K562 (cell line): ENCODE measurements around the gene RALGAPB. TPM values are rescaled to one million over a fixed set of nuclear protein-coding genes. Genes with fewer than 3 reads are reported as not detected.
A peak's percentile ranks its signal among the peaks of the same experiment; 100 is the strongest.

Experiments
- ATAC-seq: fragments of 200-7000 bp; cut with Tn5 transposase; 3 replicates; pipeline ENCODE4 v1.9.1; 2020; ENCODE audit warnings: moderate library complexity
- BruUV-seq: library from RNA; stranded (reverse); fragments of 400-500 nt; replicated peaks from 2 replicates; lab custom pipeline; 2021; lab: Mats Ljungman, UMichigan
- CTCF ChIA-PET: fragments of 300-600 bp; formaldehyde crosslinking; extraction: SDS; loops from one replicate; lab custom pipeline; 2021; ENCODE audit warnings: low intra/inter-chr PET ratio; lab: Yijun Ruan, JAX
- POLR2A ChIA-PET: fragments of 300-600, 350-650 bp; sonication (Branson Sonifier 250); formaldehyde crosslinking; extraction: SDS; loops from one replicate; lab custom pipeline; 2021; ENCODE audit warnings: antibody characterized with exemption, inconsistent platforms; lab: Yijun Ruan, JAX
- DNase-seq, 4 experiments: peaks; one replicate each; pipeline versions ENCODE4 v3.0.0 to v3.0.0-alpha.2; 2011 to 2018; ENCODE audit warnings: low spot score in 3 of 4, mixed read lengths in 3 of 4; ENCODE audit errors: extremely low read depth in 1 of 4
- FAIRE-seq: peaks from 2 replicates; lab custom pipeline; 2011; peaks lifted over from hg19 to GRCh38; lab: Jason Lieb, UNC
- H2AFZ ChIP-seq: 2 replicates; pipeline ENCODE4 v1.6.0; 2011; ENCODE audit warnings: low read depth, low read length, control low read depth, inconsistent platforms
- H3K27ac ChIP-seq: fragments of 200-600 bp; 3 replicates; pipeline ENCODE4 v1.8.0; 2011; ENCODE audit warnings: low read depth, mild to moderate bottlenecking, control low read depth, inconsistent platforms, low read length, moderate library complexity, mixed read lengths; ENCODE audit errors: extremely low read depth
- H3K27me3 ChIP-seq, 2 experiments: fragments of 300-600 bp in 1 of 2; 2 replicates in 1 of 2; 3 replicates in 1 of 2; pipeline versions ENCODE4 v1.6.0 to v1.8.0; 2011; ENCODE audit warnings: inconsistent platforms in 2 of 2, low read length in 2 of 2, mild to moderate bottlenecking in 1 of 2, mixed read lengths in 1 of 2, moderate library complexity in 1 of 2; ENCODE audit not compliant: control insufficient read depth in 2 of 2, insufficient read depth in 2 of 2
- H3K36me3 ChIP-seq: fragments of 300-600 bp; 3 replicates; pipeline ENCODE4 v1.8.0; 2011; ENCODE audit warnings: mild to moderate bottlenecking, low read length, inconsistent platforms; ENCODE audit not compliant: control insufficient read depth, insufficient read depth
- H3K4me1 ChIP-seq, 2 experiments: fragments of 200-600 bp in 1 of 2; replicated peaks in 1 of 2; 2 replicates in 1 of 2; 3 replicates in 1 of 2; pipeline versions ENCODE4 v1.5.1 to v1.8.0; 2011; ENCODE audit warnings: inconsistent platforms in 2 of 2, low read length in 2 of 2, mild to moderate bottlenecking in 1 of 2, mixed read lengths in 1 of 2, moderate library complexity in 1 of 2; ENCODE audit not compliant: control insufficient read depth in 2 of 2, insufficient read depth in 2 of 2
- H3K4me2 ChIP-seq: 2 replicates; pipeline ENCODE4 v1.6.1; 2011; ENCODE audit warnings: low read length, control low read depth, inconsistent platforms, mixed read lengths; ENCODE audit not compliant: insufficient read depth
- H3K4me3 ChIP-seq: fragments of 200-600 bp; sonication (generic), shearing (Covaris generic); 2 replicates; pipeline ENCODE4 v1.5.1; 2016; ENCODE audit warnings: control low read depth, inconsistent platforms
- H3K79me2 ChIP-seq: fragments of 200-600 bp; 3 replicates; pipeline ENCODE4 v1.8.0; 2011; ENCODE audit warnings: low read length, inconsistent platforms; ENCODE audit not compliant: control insufficient read depth, insufficient read depth
- H3K9ac ChIP-seq, 2 experiments: 2 replicates each; pipeline versions ENCODE4 v1.6.0 to v1.6.1; 2011; ENCODE audit warnings: low read depth in 2 of 2, low read length in 2 of 2, control low read depth in 1 of 2, inconsistent platforms in 1 of 2, mild to moderate bottlenecking in 1 of 2, mixed read lengths in 1 of 2; ENCODE audit not compliant: insufficient read depth in 1 of 2
- H3K9me1 ChIP-seq: one replicate; pipeline ENCODE4 v1.6.0; 2011; ENCODE audit warnings: inconsistent platforms, mild to moderate bottlenecking, low read length, moderate library complexity; ENCODE audit not compliant: control insufficient read depth, insufficient read depth
- H3K9me3 ChIP-seq: replicated peaks from 2 replicates; pipeline ENCODE4 v1.5.1; 2011; ENCODE audit warnings: low read depth, low read length, inconsistent platforms; ENCODE audit not compliant: control insufficient read depth, insufficient read depth
- H4K20me1 ChIP-seq: replicated peaks from 2 replicates; pipeline ENCODE4 v1.6.1; 2011; ENCODE audit warnings: low read length, inconsistent platforms, mixed read lengths; ENCODE audit not compliant: control insufficient read depth, insufficient read depth
- BDP1 ChIP-seq: IDR thresholded peaks from 3 replicates; pipeline ENCODE4 v1.6.1; 2011; ENCODE audit not compliant: insufficient read length, insufficient read depth
- CCAR2 ChIP-seq: fragments of 200-400 bp; formaldehyde crosslinking; IDR thresholded peaks from 2 replicates; pipeline ENCODE4 v1.6.1; 2017; ENCODE audit warnings: mild to moderate bottlenecking, low read depth, low read length
- DMBX1 ChIP-seq: fragments of 250-450 bp; sonication (Bioruptor Pico); IDR thresholded peaks from 2 replicates; pipeline ENCODE4 v1.8.0; 2022; ENCODE audit warnings: inconsistent platforms, mild to moderate bottlenecking, moderate library complexity, borderline replicate concordance
- PCBP2 ChIP-seq: fragments of 200-400 bp; formaldehyde crosslinking; IDR thresholded peaks from 2 replicates; pipeline ENCODE4 v1.6.1; 2018; ENCODE audit warnings: low read length, low read depth, mild to moderate bottlenecking, moderate library complexity; ENCODE audit not compliant: poor library complexity, severe bottlenecking
- RBFOX2 ChIP-seq: fragments of 200-400 bp; formaldehyde crosslinking; IDR thresholded peaks from 2 replicates; pipeline ENCODE4 v1.6.1; 2017; ENCODE audit warnings: low read depth, mild to moderate bottlenecking, low read length, moderate library complexity
- ZNF134 ChIP-seq: fragments of 250-450 bp; sonication (Bioruptor Pico); conservative IDR thresholded peaks from 2 replicates; pipeline ENCODE4 v1.4.0; 2020
- ZNF696 ChIP-seq: fragments of 250-450 bp; sonication (Bioruptor Pico); conservative IDR thresholded peaks from 2 replicates; pipeline ENCODE4 v1.4.0; 2020; ENCODE audit warnings: mild to moderate bottlenecking, moderate library complexity
- whole genome bisulfite sequencing: fragments of 100-300 bp; shearing (Covaris generic); methylation state at CpG from one replicate; pipeline ENCODE4 v1.1.6; 2016; ENCODE audit warnings: low coverage, mixed read lengths; ENCODE audit not compliant: insufficient coverage; ENCODE audit errors: missing lambda C conversion rate; 5-methylcytosine and 5-hydroxymethylcytosine counted together
- in situ Hi-C: fragments of 300-500 bp; cut with MboI; formaldehyde crosslinking; loops from 4 replicates; pipeline ENCODE4 v1.15.0; 2018; ENCODE audit warnings: inconsistent platforms, mixed read lengths
- intact Hi-C: fragments of 100-400 bp; cut with micrococcal nuclease; formaldehyde crosslinking; loops from 2 replicates; pipeline ENCODE4 v1.14.2; 2022
- polyA plus RNA-seq, 8 experiments: library from polyadenylated mRNA; depleted of rRNA in 4 of 8; stranded (reverse) in 5 of 8; unstranded in 3 of 8; fragments of >200 nt; fragmentation: Nextera tagmentation in 2 of 8; fragmentation: Illumina TruSeq in 1 of 8; extraction: Ambion mirVana in 2 of 8; extraction: Trizol in 1 of 8; gene quantifications; 2 replicates each; pipeline versions ENCODE4 v1.2.1 to v1.2.3, GENCODE V29; 2011 to 2014; ENCODE audit warnings: inconsistent platforms in 1 of 8, missing spikeins in 1 of 8
- total RNA-seq, 7 experiments: library from RNA; depleted of rRNA in 6 of 7; stranded (reverse); fragments of >200 nt in 6 of 7; fragmentation: Illumina TruSeq in 2 of 7; extraction: Trizol in 2 of 7; gene quantifications; 2 replicates each; pipeline versions ENCODE4 v1.2.1 to v1.2.3, GENCODE V29; 2011 to 2021; ENCODE audit warnings: low replicate concordance in 1 of 7
- TF ChIP-seq, protein P1 (sequence below), 2 experiments: fragments of 450-650 bp in 1 of 2; sonication (generic) in 1 of 2; formaldehyde crosslinking; conservative IDR thresholded peaks; 2 replicates each; pipeline versions ENCODE4 v1.4.0 to v1.8.1; 2020 to 2022; ENCODE audit warnings: mild to moderate bottlenecking in 1 of 2, missing genetic modification reagents in 1 of 2
- TF ChIP-seq, protein P2 (sequence below), 2 experiments: fragments of 450-650 bp in 1 of 2; sonication (generic) in 1 of 2; formaldehyde crosslinking in 1 of 2; IDR thresholded peaks; 2 replicates each; pipeline versions ENCODE4 v1.7.1 to v1.9.0; 2016 to 2022; ENCODE audit warnings: inconsistent platforms in 1 of 2, mild to moderate bottlenecking in 1 of 2, missing genetic modification reagents in 1 of 2

RALGAPB gene
- total and polyA plus RNA-seq, 9 of the 15 experiments (the other 6 are each of a cell fraction or from before 2014, with no cell fraction given) = 4.3 to 25.6 (median 13.6) TPM

DNA sequence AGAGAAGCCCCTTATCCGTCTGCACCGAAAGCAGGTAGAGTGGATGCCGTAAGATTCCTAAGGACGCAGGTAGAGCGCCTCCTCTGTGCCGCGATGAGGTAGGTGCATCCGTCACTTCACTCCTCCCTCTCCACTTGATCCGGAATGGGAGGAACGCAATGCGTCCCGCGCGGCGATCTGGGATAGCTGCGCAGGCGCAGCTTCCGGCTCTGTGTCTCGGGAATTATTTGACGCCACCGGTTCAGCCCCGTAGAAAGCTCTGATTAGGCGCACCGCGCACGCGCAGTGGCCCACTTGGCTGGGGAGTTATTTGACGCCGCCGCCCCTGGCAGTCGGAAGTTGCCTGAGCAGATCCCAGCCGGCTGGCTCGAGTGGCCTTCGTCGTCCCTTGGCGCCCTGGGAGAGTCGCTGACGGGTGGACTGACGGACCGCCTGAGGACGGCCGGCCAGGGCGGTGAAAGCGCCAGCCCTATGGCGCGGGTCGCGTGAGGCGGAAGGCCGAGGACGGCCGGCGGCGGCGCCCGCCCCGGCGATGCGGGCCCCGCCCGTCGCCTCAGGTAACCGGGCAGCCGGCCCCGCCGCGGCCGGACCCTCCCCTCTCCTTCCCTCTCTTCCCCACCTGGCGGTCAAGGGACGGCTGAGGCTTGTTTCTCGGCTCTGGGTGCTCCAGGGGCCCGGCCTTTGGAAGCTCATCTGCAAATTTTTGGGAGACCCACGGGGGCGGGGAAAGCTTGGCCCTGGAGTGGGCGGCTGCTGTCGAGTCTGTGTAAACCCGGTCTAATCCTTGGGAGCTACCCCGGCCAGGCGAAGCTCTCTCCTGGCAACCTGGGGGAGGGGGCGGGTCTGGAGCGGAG is at the start of gene RALGAPB (continued):
- TF ChIP-seq ZNF134 (CRISPR knock-in tag) (no peak), ZNF696 (no peak), CCAR2 (no peak), PCBP2 (no peak)
- TF ChIP-seq, protein P1, sequence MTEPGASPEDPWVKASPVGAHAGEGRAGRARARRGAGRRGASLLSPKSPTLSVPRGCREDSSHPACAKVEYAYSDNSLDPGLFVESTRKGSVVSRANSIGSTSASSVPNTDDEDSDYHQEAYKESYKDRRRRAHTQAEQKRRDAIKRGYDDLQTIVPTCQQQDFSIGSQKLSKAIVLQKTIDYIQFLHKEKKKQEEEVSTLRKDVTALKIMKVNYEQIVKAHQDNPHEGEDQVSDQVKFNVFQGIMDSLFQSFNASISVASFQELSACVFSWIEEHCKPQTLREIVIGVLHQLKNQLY (CRISPR knock-in tag; conservative IDR thresholded peaks at IDR 0.05) = no peak
- TF ChIP-seq, all 486 proteins: peak for 90

DNA sequence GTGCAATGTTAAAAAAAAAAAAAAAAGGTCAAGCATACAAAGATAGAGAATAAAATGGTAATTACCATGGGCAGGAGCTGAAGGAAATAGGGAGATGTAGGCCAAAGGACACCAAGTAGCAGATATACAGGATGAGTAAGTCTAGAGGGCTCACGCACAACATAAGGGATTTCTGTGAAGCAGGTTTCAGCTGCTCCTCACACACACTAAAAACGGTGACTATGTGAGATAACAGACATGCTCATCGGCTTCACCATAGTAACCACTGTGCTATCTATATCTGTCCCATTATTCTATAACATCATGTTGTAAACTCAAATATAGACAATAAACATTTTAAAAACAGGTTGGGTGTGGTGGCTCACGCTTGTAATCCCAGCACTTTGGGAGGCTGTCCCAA is 49.1 kb upstream of the RALGAPB start:
- Histone ChIP-seq H2AFZ (no peak overlapping the region), H3K79me2 (peaks cover 50% of the 10 kb centered on the region), H3K4me1 (no peaks in the 10 kb centered on the region; a peak in 2 of 5 replicates), H3K9me1 (peaks cover 9% of the 10 kb centered on the region), H4K20me1 (peaks cover 80% of the 10 kb centered on the region), H3K4me2 (no peak overlapping the region), H3K27ac (no peak overlapping the region), H3K9ac (no peak overlapping the region), H3K4me3 (no peak overlapping the region), H3K27me3 (no peaks in the 10 kb centered on the region), H3K36me3 (peaks cover 100% of the 10 kb centered on the region), H3K9me3 (no peaks in the 10 kb centered on the region)
- BruUV-seq = no TSS peak
- ChIA-PET POLR2A (interaction anchor here (0.6 to 4.9 kb wide), 3 partner anchors 11 to 394 kb away, joined by 3 to 41 read pairs (median 3); partner anchors contain the start of gene SNHG17), CTCF (no interaction called here)
- WGBS = 71% methylated on average over 4 of the region's 4 CpGs
- peak in 1 of 4 experiments; percentile 12 for DNase-seq
- ATAC-seq = no peak
- in situ Hi-C loops (no loop called here), intact Hi-C loops (no loop called here)
- FAIRE-seq = no peak
- 0 out of 2 replicates have a peak, but pooled peaks have one; percentile 34 for TF ChIP-seq RBFOX2
- TF ChIP-seq DMBX1 (CRISPR knock-in tag) = no peak
- TF ChIP-seq, protein P2, sequence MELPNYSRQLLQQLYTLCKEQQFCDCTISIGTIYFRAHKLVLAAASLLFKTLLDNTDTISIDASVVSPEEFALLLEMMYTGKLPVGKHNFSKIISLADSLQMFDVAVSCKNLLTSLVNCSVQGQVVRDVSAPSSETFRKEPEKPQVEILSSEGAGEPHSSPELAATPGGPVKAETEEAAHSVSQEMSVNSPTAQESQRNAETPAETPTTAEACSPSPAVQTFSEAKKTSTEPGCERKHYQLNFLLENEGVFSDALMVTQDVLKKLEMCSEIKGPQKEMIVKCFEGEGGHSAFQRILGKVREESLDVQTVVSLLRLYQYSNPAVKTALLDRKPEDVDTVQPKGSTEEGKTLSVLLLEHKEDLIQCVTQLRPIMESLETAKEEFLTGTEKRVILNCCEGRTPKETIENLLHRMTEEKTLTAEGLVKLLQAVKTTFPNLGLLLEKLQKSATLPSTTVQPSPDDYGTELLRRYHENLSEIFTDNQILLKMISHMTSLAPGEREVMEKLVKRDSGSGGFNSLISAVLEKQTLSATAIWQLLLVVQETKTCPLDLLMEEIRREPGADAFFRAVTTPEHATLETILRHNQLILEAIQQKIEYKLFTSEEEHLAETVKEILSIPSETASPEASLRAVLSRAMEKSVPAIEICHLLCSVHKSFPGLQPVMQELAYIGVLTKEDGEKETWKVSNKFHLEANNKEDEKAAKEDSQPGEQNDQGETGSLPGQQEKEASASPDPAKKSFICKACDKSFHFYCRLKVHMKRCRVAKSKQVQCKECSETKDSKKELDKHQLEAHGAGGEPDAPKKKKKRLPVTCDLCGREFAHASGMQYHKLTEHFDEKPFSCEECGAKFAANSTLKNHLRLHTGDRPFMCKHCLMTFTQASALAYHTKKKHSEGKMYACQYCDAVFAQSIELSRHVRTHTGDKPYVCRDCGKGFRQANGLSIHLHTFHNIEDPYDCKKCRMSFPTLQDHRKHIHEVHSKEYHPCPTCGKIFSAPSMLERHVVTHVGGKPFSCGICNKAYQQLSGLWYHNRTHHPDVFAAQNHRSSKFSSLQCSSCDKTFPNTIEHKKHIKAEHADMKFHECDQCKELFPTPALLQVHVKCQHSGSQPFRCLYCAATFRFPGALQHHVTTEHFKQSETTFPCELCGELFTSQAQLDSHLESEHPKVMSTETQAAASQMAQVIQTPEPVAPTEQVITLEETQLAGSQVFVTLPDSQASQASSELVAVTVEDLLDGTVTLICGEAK (IDR thresholded peaks at IDR 0.05) = no peak
- TF ChIP-seq, protein P2 (CRISPR knock-in tag; IDR thresholded peaks at IDR 0.05) = no peak
- TF ChIP-seq BDP1 = no peak
